Body of pancreas (tissue), 4 donors: Measurements from ENCODE around the gene SLC22A14.

ENCODE experiments used
- CTCF ChIP-seq, 7 experiments: fragments of 450-650 bp in 4 of 7; fragments of 200-600 bp in 3 of 7; sonication (generic) in 3 of 7; IDR thresholded peaks; one replicate each; pipeline ENCODE4 v1.5.1; 2016 to 2019; ENCODE audit warnings: antibody characterized with exemption in 7 of 7
- POLR2A ChIP-seq, 3 donors: fragments of 450-650 bp; IDR thresholded peaks; one replicate each; pipeline ENCODE4 v1.6.1; 2016; ENCODE audit warnings: antibody characterized with exemption in 3 of 3, mild to moderate bottlenecking in 2 of 3

GRCh38 chr3:38312356-38312755 lies 30.3 kb downstream of the SLC22A14 start:
- TF ChIP-seq CTCF (IDR thresholded peaks at IDR 0.05), result no peak
- TF ChIP-seq POLR2A (IDR thresholded peaks at IDR 0.05), result no peak
